ENCODE results near the gene SPEN. TPM values are rescaled to one million over a fixed set of nuclear protein-coding genes. Genes with fewer than 3 reads are reported as not detected.
A peak's percentile ranks its signal among the peaks of the same experiment; 100 is the strongest.

SPEN gene
- total RNA-seq, 1 donor from 2014 or later = 35.0 TPM

GRCh38 chr1:15983275-15983674 is 135.8 kb downstream of the SPEN start:
- Histone ChIP-seq H2AFZ (ENCODE audit: low read depth, low read length) (no peak overlapping the region), H3K4me1 (ENCODE audit: insufficient read depth, low read length) (no peaks in the 10 kb centered on the region), H3K36me3 (ENCODE audit: insufficient read depth, low read length) (no peaks in the 10 kb centered on the region), H3K27me3 (ENCODE audit: insufficient read depth, low read length) (no peaks in the 10 kb centered on the region), H4K20me1 (ENCODE audit: insufficient read depth, low read length) (no peaks in the 10 kb centered on the region), H3K27ac (ENCODE audit: low read depth, low read length) (no peak overlapping the region), H3K4me3 (ENCODE audit: insufficient read depth, low read depth, low read length) (no peak overlapping the region), H3K9me3 (ENCODE audit: insufficient read depth, low read depth, low read length) (peaks cover 7% of the 10 kb centered on the region), H3K4me2 (ENCODE audit: low read length) (no peak overlapping the region), H3K9ac (ENCODE audit: low read length) (no peak overlapping the region), H3K79me2 (ENCODE audit: insufficient read depth, low read length) (no peaks in the 10 kb centered on the region)
- H3K27me3 Mint-ChIP-seq (ENCODE audit: low read depth, unreplicated experiment) = peaks cover 13% of the 10 kb centered on the region
- H3K4me3 Mint-ChIP-seq (ENCODE audit: unreplicated experiment) = no peak overlapping the region
- peaks cover 10% of the 10 kb centered on the region for H3K9me3 Mint-ChIP-seq (ENCODE audit: unreplicated experiment)
- H3K4me1 Mint-ChIP-seq (ENCODE audit: low read depth, unreplicated experiment) = no peaks in the 10 kb centered on the region
- H3K36me3 Mint-ChIP-seq (ENCODE audit: low read depth, unreplicated experiment) = no peaks in the 10 kb centered on the region
- H3K27ac Mint-ChIP-seq (ENCODE audit: unreplicated experiment) = no peak overlapping the region
- FAIRE-seq (no peak), DNase-seq (ENCODE audit: low read depth) (no peak)
- TF ChIP-seq EZH2 (IDR thresholded peaks at IDR 0.05; ENCODE audit: insufficient read depth, low read length) = no peak
- no peak for TF ChIP-seq CTCF (IDR thresholded peaks at IDR 0.05; ENCODE audit: insufficient read depth, low read depth, low read length)

- Histone ChIP-seq H3K4me3 (ENCODE audit: insufficient read depth, low read depth, low read length) (no peak overlapping the region), H3K9me3 (ENCODE audit: insufficient read depth, low read depth, low read length) (peaks cover 7% of the 10 kb centered on the region), H3K27me3 (ENCODE audit: insufficient read depth, low read length) (no peaks in the 10 kb centered on the region), H3K36me3 (ENCODE audit: insufficient read depth, low read length) (no peaks in the 10 kb centered on the region), H3K27ac (ENCODE audit: low read depth, low read length) (no peak overlapping the region), H4K20me1 (ENCODE audit: insufficient read depth, low read length) (no peaks in the 10 kb centered on the region), H3K4me1 (ENCODE audit: insufficient read depth, low read length) (no peaks in the 10 kb centered on the region), H3K79me2 (ENCODE audit: insufficient read depth, low read length) (no peaks in the 10 kb centered on the region), H2AFZ (ENCODE audit: low read depth, low read length) (no peak overlapping the region), H3K4me2 (ENCODE audit: low read length) (no peak overlapping the region), H3K9ac (ENCODE audit: low read length) (no peak overlapping the region)
- Mint-ChIP-seq H3K27me3 (ENCODE audit: low read depth, unreplicated experiment) (peaks cover 19% of the 10 kb centered on the region), H3K9me3 (ENCODE audit: unreplicated experiment) (peaks cover 12% of the 10 kb centered on the region), H3K27ac (ENCODE audit: unreplicated experiment) (no peak overlapping the region), H3K4me3 (ENCODE audit: unreplicated experiment) (no peak overlapping the region), H3K36me3 (ENCODE audit: low read depth, unreplicated experiment) (no peaks in the 10 kb centered on the region), H3K4me1 (ENCODE audit: low read depth, unreplicated experiment) (no peaks in the 10 kb centered on the region)
- no peak for FAIRE-seq
- TF ChIP-seq EZH2 (IDR thresholded peaks at IDR 0.05; ENCODE audit: insufficient read depth, low read length) (no peak), CTCF (IDR thresholded peaks at IDR 0.05; ENCODE audit: insufficient read depth, low read depth, low read length) (no peak)
- peak; percentile 31 for DNase-seq (ENCODE audit: low read depth)
These were observed 138.2 kb downstream of the SPEN start for GRCh38 chr1:15985611-15986297.

Data from astrocyte (in vitro differentiated cells and primary cell).